Psoas muscle (tissue), 8 donors: ENCODE results near the gene EFNA2. TPM values are rescaled to one million over a fixed set of nuclear protein-coding genes. Genes with fewer than 3 reads are reported as not detected.

Experiments
- ATAC-seq, 4 donors: fragments of 200-7000 bp; cut with Tn5 transposase; one replicate each; pipeline ENCODE4 v1.9.1; 2020; ENCODE audit warnings: moderate library complexity in 3 of 4, mild to moderate bottlenecking in 2 of 4
- DNase-seq, 2 donors: peaks; one replicate each; pipeline ENCODE4 v3.0.0-alpha.2; 2020
- H3K27ac ChIP-seq: fragments of 200-600 bp; one replicate; pipeline ENCODE4 v1.8.0; 2022
- H3K27me3 ChIP-seq, 3 donors: fragments of 200-600 bp in 1 of 3; one replicate each; pipeline versions ENCODE4 v1.6.1 to v1.8.0; 2013 to 2022; ENCODE audit warnings: low read length in 2 of 3, mild to moderate bottlenecking in 2 of 3, moderate library complexity in 1 of 3; ENCODE audit not compliant: insufficient read depth in 3 of 3
- H3K36me3 ChIP-seq, 2 donors: fragments of 200-600 bp in 1 of 2; one replicate each; pipeline versions ENCODE4 v1.6.1 to v1.8.0; 2013 to 2022; ENCODE audit warnings: low read depth in 1 of 2, mild to moderate bottlenecking in 1 of 2, moderate library complexity in 1 of 2; ENCODE audit not compliant: insufficient read depth in 1 of 2
- H3K4me1 ChIP-seq: fragments of 200-600 bp; one replicate; pipeline ENCODE4 v1.8.0; 2022
- H3K4me3 ChIP-seq: fragments of 200-600 bp; one replicate; pipeline ENCODE4 v1.8.0; 2022; ENCODE audit warnings: mild to moderate bottlenecking
- H3K9me3 ChIP-seq: fragments of 200-600 bp; one replicate; pipeline ENCODE4 v1.8.0; 2022
- CTCF ChIP-seq: fragments of 200-600 bp; IDR thresholded peaks from one replicate; pipeline ENCODE4 v1.8.0; 2022; ENCODE audit warnings: antibody characterized with exemption
- WGBS, 3 donors: extraction: QIAGEN DNeasy Blood & Tissue Kit; methylation state at CpG; one replicate each; pipeline versions ENCODE4 v1.1.6 to v1.1.7; 2013; 5-methylcytosine and 5-hydroxymethylcytosine counted together
- intact Hi-C, 2 donors: fragments of 100-400 bp; cut with DNase I; formaldehyde crosslinking; loops; one replicate each; pipeline versions ENCODE4 v1.11.0 to v1.14.2; 2022
- polyA plus RNA-seq, 3 donors: library from polyadenylated mRNA; stranded (reverse); fragments of 200-250 nt; gene quantifications; one replicate each; pipeline ENCODE4 v1.2.3, GENCODE V29; 2013
- total RNA-seq, 4 donors: library from RNA; stranded (reverse); fragmentation: NEBNext Ultra II Directional in 2 of 4; extraction: Animal tissue kit (Norgen Biotek cat#: 25700) in 2 of 4; gene quantifications; one replicate each; pipeline versions ENCODE4 v1.2.1 to v1.2.4, GENCODE V29; 2021 to 2023
- donor health status: healthy with polysubstance abuse.
- donor health status: DM: no; HTN: no; CAD: no; lungs with moderate emphysema.
- donor health status: Bipolar disorder and iron deficiency.
- donor health status: healthy.
- donor health status: DM: yes; HTN: yes; CAD: no.
- donor health status: DM: no; HTN: no; CAD: no.
- donor health status: DM: no; HTN: no; CAD: no.
- donor health status: DM: yes; HTN: yes; CAD: no.

EFNA2 gene
- total and polyA plus RNA-seq, 7 donors = not detected

DNA sequence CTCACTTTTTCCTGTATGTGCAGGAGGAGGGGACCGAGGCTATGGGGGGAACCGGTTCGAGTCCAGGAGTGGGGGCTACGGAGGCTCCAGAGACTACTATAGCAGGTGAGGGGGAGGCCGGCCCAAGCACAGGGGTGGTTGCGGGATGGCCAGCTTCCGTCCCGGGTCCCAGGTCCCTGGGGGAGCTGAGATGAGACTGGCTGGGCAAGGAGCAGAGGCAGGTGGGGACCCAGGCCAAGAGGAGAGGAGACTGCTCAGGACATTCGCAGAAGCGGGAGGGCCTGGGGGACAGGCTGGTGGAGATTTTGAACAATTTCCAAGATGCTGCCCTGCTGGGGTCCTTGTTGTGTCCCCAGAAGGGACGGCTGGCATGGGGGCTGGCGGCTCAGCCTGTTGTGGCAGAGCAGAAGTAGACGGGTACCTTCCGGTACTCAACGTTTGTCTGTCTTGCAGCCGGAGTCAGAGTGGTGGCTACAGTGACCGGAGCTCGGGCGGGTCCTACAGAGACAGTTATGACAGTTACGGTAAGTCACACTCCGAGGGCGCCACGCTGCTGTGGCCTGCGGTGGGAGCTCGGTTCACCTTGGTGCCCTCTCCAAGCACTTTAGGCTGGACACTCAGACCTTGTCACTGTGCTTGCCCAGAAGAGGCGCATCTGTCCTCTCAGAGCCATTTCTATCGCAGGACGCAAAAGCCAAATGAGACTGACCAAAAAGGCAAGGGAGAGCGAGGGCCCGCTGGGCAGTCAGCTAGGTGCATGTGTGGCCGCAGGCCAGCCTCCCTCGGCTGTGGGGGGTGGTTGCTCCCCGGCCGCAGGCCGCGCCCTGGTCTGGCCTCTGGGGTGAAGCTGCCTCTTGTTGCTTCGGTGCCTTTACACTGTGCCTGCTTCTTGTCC lies 13.9 kb upstream of the EFNA2 start:
- peaks cover 77% of the 10 kb centered on the region for H3K4me1 ChIP-seq
- no peak for TF ChIP-seq CTCF
- DNase-seq (peak; percentile 43 to 75), ATAC-seq (no peak)
- WGBS, 3 donors = 38 to 67% (median 41%) methylated on average over 34 to 37 of the region's 37 CpGs
- H3K27ac ChIP-seq = peak overlapping the region; percentile 99
- peaks cover 8 to 51% of the 10 kb centered on the region in 2 donors for H3K36me3 ChIP-seq
- intact Hi-C loops = loop anchor here in 1 of 2 donors (10.0 kb wide), 1 partner anchor 143 kb away; no protein-coding TSS in a partner anchor
- no peaks in the 10 kb centered on the region for H3K27me3 ChIP-seq
- peak overlapping the region; percentile 87 for H3K4me3 ChIP-seq
- no peaks in the 10 kb centered on the region for H3K9me3 ChIP-seq

DNA sequence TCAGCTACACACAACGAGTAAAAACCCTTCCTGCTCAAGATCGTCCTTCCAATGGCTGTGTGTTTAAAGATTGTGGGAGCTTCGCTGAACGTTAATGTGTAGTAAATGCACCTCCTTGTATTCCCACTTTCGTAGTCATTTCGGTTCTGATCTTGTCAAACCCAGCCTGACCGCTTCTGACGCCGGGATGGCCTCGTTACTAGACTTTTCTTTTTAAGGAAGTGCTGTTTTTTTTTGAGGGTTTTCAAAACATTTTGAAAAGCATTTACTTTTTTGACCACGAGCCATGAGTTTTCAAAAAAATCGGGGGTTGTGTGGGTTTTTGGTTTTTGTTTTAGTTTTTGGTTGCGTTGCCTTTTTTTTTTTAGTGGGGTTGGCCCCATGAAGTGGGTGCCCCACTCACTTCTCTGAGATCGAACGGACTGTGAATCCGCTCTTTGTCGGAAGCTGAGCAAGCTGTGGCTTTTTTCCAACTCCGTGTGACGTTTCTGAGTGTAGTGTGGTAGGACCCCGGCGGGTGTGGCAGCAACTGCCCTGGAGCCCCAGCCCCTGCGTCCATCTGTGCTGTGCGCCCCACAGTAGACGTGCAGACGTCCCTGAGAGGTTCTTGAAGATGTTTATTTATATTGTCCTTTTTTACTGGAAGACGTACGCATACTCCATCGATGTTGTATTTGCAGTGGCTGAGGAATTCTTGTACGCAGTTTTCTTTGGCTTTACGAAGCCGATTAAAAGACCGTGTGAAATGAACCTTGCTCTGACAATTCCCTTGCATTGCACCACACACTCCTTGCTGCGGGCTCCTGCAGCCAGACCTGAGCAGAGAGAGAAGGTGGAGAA lies 13.0 kb upstream of the EFNA2 start:
- intact Hi-C loops = loop anchor here in 1 of 2 donors (10.0 kb wide), 1 partner anchor 142 kb away; no protein-coding TSS in a partner anchor
- peaks cover 8 to 58% of the 10 kb centered on the region in 2 donors for H3K36me3 ChIP-seq
- DNase-seq = no peak

DNA sequence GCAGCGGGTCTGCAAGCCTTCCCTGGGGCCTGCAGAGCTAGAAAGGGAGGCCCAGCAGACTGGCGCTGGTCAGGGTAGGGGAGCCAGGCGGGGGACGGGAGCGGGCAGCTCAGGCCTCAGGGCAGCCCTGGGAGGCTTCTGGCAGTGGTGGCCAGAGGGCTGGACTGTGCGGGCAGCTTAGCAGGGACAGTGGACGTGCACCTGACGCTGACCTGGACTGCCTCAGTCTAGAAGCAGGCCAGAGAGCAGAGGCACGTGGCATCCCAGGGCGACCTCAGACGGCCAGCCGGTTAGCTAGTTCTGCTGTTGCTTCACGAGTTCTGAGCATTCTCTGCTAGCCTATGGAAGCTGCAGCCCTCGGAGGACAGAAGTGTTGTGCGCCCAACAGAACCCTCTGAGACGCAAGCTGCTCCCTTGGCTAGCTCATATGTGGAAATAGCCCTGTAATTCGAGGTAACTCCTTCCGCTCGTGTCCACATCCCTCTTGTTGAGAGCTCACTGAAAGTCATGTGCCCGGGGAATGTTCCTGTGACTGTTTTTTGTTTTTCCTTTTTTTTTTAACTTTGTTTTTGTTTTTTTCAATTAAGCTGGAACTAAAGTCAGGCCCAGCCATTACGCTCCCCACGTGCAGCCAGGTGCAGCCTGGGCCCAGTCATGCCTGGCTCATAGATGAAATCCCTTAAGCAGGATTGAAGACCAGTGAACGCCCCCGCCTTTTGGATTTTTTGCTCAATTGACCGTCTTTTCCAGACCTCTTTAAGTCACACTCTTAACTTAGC lies 12.2 kb upstream of the EFNA2 start:
- DNase-seq (peak in 1 of 2 donors; percentile 73), ATAC-seq (peak in 1 of 4 donors; percentile 7)
- Histone ChIP-seq H3K9me3 (no peaks in the 10 kb centered on the region), H3K36me3 (peaks cover 8 to 64% of the 10 kb centered on the region in 2 donors), H3K27ac (peak overlapping the region; percentile 99), H3K4me1 (peaks cover 62% of the 10 kb centered on the region), H3K4me3 (peak overlapping the region; percentile 87), H3K27me3 (no peaks in the 10 kb centered on the region)
- no peak for TF ChIP-seq CTCF
- WGBS, 3 donors = 38 to 62% (median 53%) methylated on average over 24 to 25 of the region's 25 CpGs
- intact Hi-C loops = loop anchor here in 1 of 2 donors (10.0 kb wide), 1 partner anchor 141 kb away; no protein-coding TSS in a partner anchor

More for the DNA sequence above, 13.0 kb upstream of the EFNA2 start:
- peaks cover 70% of the 10 kb centered on the region for H3K4me1 ChIP-seq
- H3K27me3 ChIP-seq = no peaks in the 10 kb centered on the region
- peak overlapping the region; percentile 87 for H3K4me3 ChIP-seq
- no peaks in the 10 kb centered on the region for H3K9me3 ChIP-seq
- ATAC-seq = no peak
- H3K27ac ChIP-seq = peak overlapping the region; percentile 99
- no peak for TF ChIP-seq CTCF
- WGBS, 3 donors = 55 to 78% (median 55%) methylated on average over 33 of the region's 33 CpGs
